ENCODE results near the gene RFLNA.

- TF ChIP-seq POLR2A (IDR thresholded peaks at IDR 0.05; ENCODE audit: low read length) (no peak), GATA1 (IDR thresholded peaks at IDR 0.05; ENCODE audit: low read depth, low read length) (no peak)
Measured at GRCh38 chr12:124292385-124292784, 2.5 kb upstream of the RFLNA start.

Measured in erythroblast (primary cell).